MM.1S (cell line): ENCODE measurements around the gene PAPSS2.
"Not testable (repeated sequence)": the region's sequence is repeated elsewhere in the genome, so short reads cannot be mapped to it uniquely, and the experiment has no call there.

Experiments
- DNase-seq: peaks from one replicate; pipeline ENCODE4 v3.0.0-alpha.2; 2015
- H2AFZ ChIP-seq: fragments of 300-600 bp; sonication (generic); 2 replicates; pipeline ENCODE4 v1.6.0; 2016; ENCODE audit warnings: antibody characterized with exemption, low read length
- H3F3A ChIP-seq: fragments of 300-600 bp; sonication (generic); 2 replicates; pipeline ENCODE4 v1.6.1; 2016; ENCODE audit warnings: mild to moderate bottlenecking, antibody characterized with exemption, low read length, moderate library complexity, mixed read lengths; ENCODE audit not compliant: insufficient read depth
- H3K27ac ChIP-seq: fragments of 300-600 bp; sonication (generic); 2 replicates; pipeline ENCODE4 v1.5.1; 2016; ENCODE audit warnings: mild to moderate bottlenecking, low read length
- H3K27me3 ChIP-seq: fragments of 300-600 bp; sonication (generic); replicated peaks from 2 replicates; pipeline ENCODE4 v1.6.0; 2016; ENCODE audit warnings: low read length; ENCODE audit not compliant: insufficient read depth
- H3K36me3 ChIP-seq: fragments of 300-600 bp; sonication (generic); replicated peaks from 2 replicates; pipeline ENCODE4 v1.6.1; 2016; ENCODE audit warnings: mild to moderate bottlenecking, low read length, mixed read lengths; ENCODE audit not compliant: insufficient read depth
- H3K4me1 ChIP-seq: fragments of 300-600 bp; sonication (generic); 2 replicates; pipeline ENCODE4 v1.6.1; 2016; ENCODE audit warnings: low read length, mixed read lengths
- H3K4me2 ChIP-seq: fragments of 300-600 bp; sonication (generic); 2 replicates; pipeline ENCODE4 v1.6.0; 2016; ENCODE audit warnings: low read depth, low read length
- H3K4me3 ChIP-seq: fragments of 300-600 bp; sonication (generic); 2 replicates; pipeline ENCODE4 v1.5.1; 2016; ENCODE audit warnings: low read length, mixed read lengths
- H3K79me2 ChIP-seq: fragments of 300-600 bp; sonication (generic); 2 replicates; pipeline ENCODE4 v1.6.1; 2016; ENCODE audit warnings: mixed run types, low read length, mixed read lengths
- H3K9ac ChIP-seq: fragments of 300-600 bp; sonication (generic); 2 replicates; pipeline ENCODE4 v1.6.1; 2016; ENCODE audit warnings: low read length, mixed read lengths
- H3K9me2 ChIP-seq: fragments of 300-600 bp; sonication (generic); replicated peaks from 2 replicates; pipeline ENCODE4 v1.6.1; 2016; ENCODE audit warnings: mild to moderate bottlenecking, low read length, mixed read lengths; ENCODE audit not compliant: insufficient read depth
- H3K9me3 ChIP-seq: fragments of 300-600 bp; sonication (generic); replicated peaks from 2 replicates; pipeline ENCODE4 v1.6.1; 2016; ENCODE audit warnings: mild to moderate bottlenecking, low read length, mixed read lengths; ENCODE audit not compliant: insufficient read depth
- H4K20me1 ChIP-seq: fragments of 300-600 bp; sonication (generic); 2 replicates; pipeline ENCODE4 v1.6.1; 2016; ENCODE audit warnings: mild to moderate bottlenecking, low read length, moderate library complexity, mixed read lengths; ENCODE audit not compliant: insufficient read depth
- CTCF ChIP-seq: fragments of 300-600 bp; sonication (generic); IDR thresholded peaks from 2 replicates; pipeline ENCODE4 v1.5.1; 2016; ENCODE audit warnings: antibody characterized with exemption, low read length, mixed read lengths
- EZH2 ChIP-seq: fragments of 300-600 bp; sonication (generic); optimal IDR thresholded peaks from 2 replicates; pipeline ENCODE3; 2017; ENCODE audit warnings: low read depth, mild to moderate bottlenecking, antibody characterized with exemption, low read length, mixed read lengths
- EZH2phosphoT487 ChIP-seq: fragments of 300-600 bp; sonication (generic); IDR thresholded peaks from 2 replicates; pipeline ENCODE4 v1.6.1; 2018; ENCODE audit warnings: antibody characterized with exemption, low read length

PAPSS2 gene

GRCh38 chr10:87659571-87660483 is at the start of gene PAPSS2:
Gene PAPSS2 (plus strand): TSS chr10:87659878. CDS start chr10:87659982, 104 bp downstream.
- no peak for TF ChIP-seq CTCF
- TF ChIP-seq EZH2phosphoT487 = no peak
- TF ChIP-seq EZH2 = no peak
- Histone ChIP-seq H3K4me1 (peaks cover 9% of the 10 kb centered on the region), H3K79me2 (no peaks in the 10 kb centered on the region), H3K27me3 (0 out of 2 replicates have a peak, but pooled peaks cover 7% of the 10 kb centered on the region), H4K20me1 (no peaks in the 10 kb centered on the region), H3F3A (no peaks in the 10 kb centered on the region), H3K9ac (peak within 1 kb of the TSS; percentile 51; the same call in 1 of the 2 replicates), H3K4me2 (peak within 1 kb of the TSS; percentile 96), H3K4me3 (peak within 1 kb of the TSS; percentile 80), H3K9me2 (no peaks in the 10 kb centered on the region), H3K27ac (no peak within 1 kb of the TSS), H3K9me3 (no peaks in the 10 kb centered on the region), H2AFZ (peak within 1 kb of the TSS; percentile 95), H3K36me3 (no peaks in the 10 kb centered on the region)
- no peak for DNase-seq

- H2AFZ ChIP-seq, H3K27me3 ChIP-seq, H3K36me3 ChIP-seq, DNase-seq, H3K4me3 ChIP-seq, H3K4me1 ChIP-seq, H3K9me3 ChIP-seq, H3K9ac ChIP-seq, H3K4me2 ChIP-seq, H4K20me1 ChIP-seq, H3K9me2 ChIP-seq, H3F3A ChIP-seq, H3K79me2 ChIP-seq, H3K27ac ChIP-seq: not testable (repeated sequence)
Observed at GRCh38 chr10:87611341-87611740, 48.3 kb upstream of the PAPSS2 start.

- Histone ChIP-seq H2AFZ (no peak overlapping the region), H3K9ac (no peak overlapping the region)
Observed at GRCh38 chr10:87612115-87612514, 47.6 kb upstream of the PAPSS2 start.

More at GRCh38 chr10:87612115-87612514, 47.6 kb upstream of the PAPSS2 start:
- no peak for TF ChIP-seq CTCF
- TF ChIP-seq EZH2phosphoT487 = no peak
- TF ChIP-seq EZH2 = no peak
- DNase-seq = no peak
- no peaks in the 10 kb centered on the region for H3K4me1 ChIP-seq
- H3K4me3 ChIP-seq = no peak overlapping the region
- H3K79me2 ChIP-seq = no peaks in the 10 kb centered on the region
- H3K36me3 ChIP-seq = no peaks in the 10 kb centered on the region
- no peaks in the 10 kb centered on the region for H3K9me2 ChIP-seq
- H3F3A ChIP-seq = no peaks in the 10 kb centered on the region
- H3K9me3 ChIP-seq = no peaks in the 10 kb centered on the region
- no peak overlapping the region for H3K4me2 ChIP-seq
- no peaks in the 10 kb centered on the region for H4K20me1 ChIP-seq
- H3K27ac ChIP-seq = no peak overlapping the region
- H3K27me3 ChIP-seq = no peaks in the 10 kb centered on the region
